Stimulated activated CD4-positive, alpha-beta T cell treated with anti-CD3 and anti-CD28 coated beads, Interleukin-2, amount 100 ng/mL, for 24 hours (primary cell): ENCODE data around the gene KRT35.
A peak's percentile ranks its signal among the peaks of the same experiment; 100 is the strongest.

Experiments used
- DNase-seq, 2 donors: peaks; one replicate each; pipeline ENCODE4 v3.0.0-alpha.2; 2020

The KRT35 gene

GRCh38 chr17:41511716-41512115 lies 30.8 kb upstream of the KRT35 start:
- DNase-seq = no peak

GRCh38 chr17:41511116-41511515 lies 30.2 kb upstream of the KRT35 start:
- DNase-seq = no peak

- no peak for DNase-seq
Measured at GRCh38 chr17:41510251-41511065, 29.5 kb upstream of the KRT35 start.

GRCh38 chr17:41507315-41507880 lies 26.4 kb upstream of the KRT35 start:
- DNase-seq = no peak

- no peak for DNase-seq
Measured at GRCh38 chr17:41505809-41506767, 25.1 kb upstream of the KRT35 start.

- no peak for DNase-seq
Measured at GRCh38 chr17:41505007-41505808, 24.3 kb upstream of the KRT35 start, which contains the start of gene KRT13. KRT13 (minus strand) TSS chr17:41505612; CDS start chr17:41505550, 62 bp downstream.

GRCh38 chr17:41504246-41504977 lies 23.5 kb upstream of the KRT35 start:
- DNase-seq = no peak

- no peak for DNase-seq
Measured at GRCh38 chr17:41503202-41503601, 22.3 kb upstream of the KRT35 start.

- no peak for DNase-seq
Measured at GRCh38 chr17:41500131-41500911, 19.4 kb upstream of the KRT35 start.

- no peak for DNase-seq
Measured at GRCh38 chr17:41499714-41500113, 18.8 kb upstream of the KRT35 start.

- DNase-seq = no peak
Measured at GRCh38 chr17:41498276-41498675, 17.3 kb upstream of the KRT35 start.

- peak; percentile 60 to 75 for DNase-seq
Measured at GRCh38 chr17:41496803-41497484, 16.0 kb upstream of the KRT35 start.

GRCh38 chr17:41494524-41494923 lies 13.6 kb upstream of the KRT35 start:
- no peak for DNase-seq

- no peak for DNase-seq
Measured at GRCh38 chr17:41492771-41493170, 11.8 kb upstream of the KRT35 start.

GRCh38 chr17:41492351-41492750 lies 11.4 kb upstream of the KRT35 start:
- no peak for DNase-seq

GRCh38 chr17:41491476-41491875 lies 10.5 kb upstream of the KRT35 start:
- no peak for DNase-seq

GRCh38 chr17:41490000-41490990 lies 9.3 kb upstream of the KRT35 start:
- DNase-seq = no peak

GRCh38 chr17:41489531-41489930 lies 8.6 kb upstream of the KRT35 start, which contains the start of gene KRT36:
KRT36 (minus strand) TSS chr17:41489910; CDS start chr17:41489864, 46 bp downstream.
- DNase-seq = no peak
